ENCODE measurements around the gene HSPA1L.

HSPA1L gene

DNA sequence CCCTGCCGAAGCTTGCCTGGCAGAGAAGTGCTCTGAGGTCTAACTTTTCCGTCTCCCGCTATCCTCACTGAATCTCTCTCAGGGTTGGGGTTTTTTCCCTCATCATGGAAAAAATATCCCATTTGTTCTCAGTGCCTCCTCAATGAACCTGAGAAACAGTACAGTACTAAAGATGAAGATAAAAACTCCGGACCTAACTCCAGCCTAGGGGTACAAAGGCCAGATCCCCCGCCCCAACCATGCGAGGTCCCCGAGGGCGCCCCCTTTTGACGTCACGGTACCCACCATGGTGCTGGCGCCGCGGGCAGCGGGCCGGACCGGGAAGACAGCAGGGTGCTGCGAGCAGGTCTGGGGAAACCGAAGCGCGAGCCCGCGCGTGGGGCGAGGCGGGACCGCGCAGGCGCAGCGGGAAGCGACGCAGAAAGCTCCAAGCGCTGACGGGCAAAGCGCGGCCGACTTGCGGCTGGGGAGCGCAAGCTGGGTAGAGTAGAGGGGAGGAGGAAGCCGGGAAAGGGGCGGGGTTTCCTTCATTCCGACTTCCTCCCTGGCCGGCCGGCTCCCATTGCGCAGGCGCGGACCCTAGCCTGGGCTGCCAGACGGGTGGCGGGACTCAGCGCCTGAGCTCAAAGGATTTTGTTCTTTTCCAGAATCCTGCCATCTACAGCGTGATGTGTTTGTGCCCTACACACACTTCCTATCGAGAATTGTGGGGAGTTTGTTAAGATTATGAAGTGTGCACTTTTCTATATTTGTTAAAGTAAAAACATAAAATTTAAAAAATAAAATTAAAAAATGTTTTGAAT lies 8.4 kb downstream of the HSPA1L start, which contains the start of gene LSM2 (continued):
- TF ChIP-seq ZNF10 (tag by site-specific recombination; IDR thresholded peaks at IDR 0.05) (no peak), ZNF624 (tag by site-specific recombination; IDR thresholded peaks at IDR 0.05) (no peak), ZNF155 (tag by site-specific recombination; IDR thresholded peaks at IDR 0.05) (no peak), ZNF776 (tag by site-specific recombination; IDR thresholded peaks at IDR 0.05; ENCODE audit: borderline replicate concordance) (no peak), ZNF777 (tag by site-specific recombination; IDR thresholded peaks at IDR 0.05; ENCODE audit: borderline replicate concordance) (no peak), ZNF571 (tag by site-specific recombination; IDR thresholded peaks at IDR 0.05) (no peak), ZNF521 (tag by site-specific recombination; IDR thresholded peaks at IDR 0.05) (no peak), ZNF596 (tag by site-specific recombination; IDR thresholded peaks at IDR 0.05) (no peak), ZNF221 (tag by site-specific recombination; IDR thresholded peaks at IDR 0.05; ENCODE audit: borderline replicate concordance) (no peak), FEZF1 (tag by site-specific recombination; IDR thresholded peaks at IDR 0.05) (no peak), ZNF701 (tag by site-specific recombination; IDR thresholded peaks at IDR 0.05) (no peak), ZNF133 (tag by site-specific recombination; IDR thresholded peaks at IDR 0.05) (no peak), KLF9 (tag by site-specific recombination; IDR thresholded peaks at IDR 0.05; ENCODE audit: low read depth) (peak; percentile 39; the same call in 1 of the 2 replicates), ZNF621 (tag by site-specific recombination; IDR thresholded peaks at IDR 0.05) (no peak), ZNF76 (tag by site-specific recombination; IDR thresholded peaks at IDR 0.05; ENCODE audit: borderline replicate concordance, low read depth) (peak; percentile 93), ZNF560 (tag by site-specific recombination; IDR thresholded peaks at IDR 0.05; ENCODE audit: borderline replicate concordance) (no peak), TCF7L2 (IDR thresholded peaks at IDR 0.05; ENCODE audit: borderline replicate concordance, low read depth, low read length) (no peak), ZNF610 (tag by site-specific recombination; IDR thresholded peaks at IDR 0.05; ENCODE audit: borderline replicate concordance) (peak; percentile 57; the same call in 1 of the 2 replicates), RBAK (tag by site-specific recombination; IDR thresholded peaks at IDR 0.05) (no peak), BCL11A (tag by site-specific recombination; IDR thresholded peaks at IDR 0.05; ENCODE audit: low read depth) (no peak)
- TF ChIP-seq, protein P1, sequence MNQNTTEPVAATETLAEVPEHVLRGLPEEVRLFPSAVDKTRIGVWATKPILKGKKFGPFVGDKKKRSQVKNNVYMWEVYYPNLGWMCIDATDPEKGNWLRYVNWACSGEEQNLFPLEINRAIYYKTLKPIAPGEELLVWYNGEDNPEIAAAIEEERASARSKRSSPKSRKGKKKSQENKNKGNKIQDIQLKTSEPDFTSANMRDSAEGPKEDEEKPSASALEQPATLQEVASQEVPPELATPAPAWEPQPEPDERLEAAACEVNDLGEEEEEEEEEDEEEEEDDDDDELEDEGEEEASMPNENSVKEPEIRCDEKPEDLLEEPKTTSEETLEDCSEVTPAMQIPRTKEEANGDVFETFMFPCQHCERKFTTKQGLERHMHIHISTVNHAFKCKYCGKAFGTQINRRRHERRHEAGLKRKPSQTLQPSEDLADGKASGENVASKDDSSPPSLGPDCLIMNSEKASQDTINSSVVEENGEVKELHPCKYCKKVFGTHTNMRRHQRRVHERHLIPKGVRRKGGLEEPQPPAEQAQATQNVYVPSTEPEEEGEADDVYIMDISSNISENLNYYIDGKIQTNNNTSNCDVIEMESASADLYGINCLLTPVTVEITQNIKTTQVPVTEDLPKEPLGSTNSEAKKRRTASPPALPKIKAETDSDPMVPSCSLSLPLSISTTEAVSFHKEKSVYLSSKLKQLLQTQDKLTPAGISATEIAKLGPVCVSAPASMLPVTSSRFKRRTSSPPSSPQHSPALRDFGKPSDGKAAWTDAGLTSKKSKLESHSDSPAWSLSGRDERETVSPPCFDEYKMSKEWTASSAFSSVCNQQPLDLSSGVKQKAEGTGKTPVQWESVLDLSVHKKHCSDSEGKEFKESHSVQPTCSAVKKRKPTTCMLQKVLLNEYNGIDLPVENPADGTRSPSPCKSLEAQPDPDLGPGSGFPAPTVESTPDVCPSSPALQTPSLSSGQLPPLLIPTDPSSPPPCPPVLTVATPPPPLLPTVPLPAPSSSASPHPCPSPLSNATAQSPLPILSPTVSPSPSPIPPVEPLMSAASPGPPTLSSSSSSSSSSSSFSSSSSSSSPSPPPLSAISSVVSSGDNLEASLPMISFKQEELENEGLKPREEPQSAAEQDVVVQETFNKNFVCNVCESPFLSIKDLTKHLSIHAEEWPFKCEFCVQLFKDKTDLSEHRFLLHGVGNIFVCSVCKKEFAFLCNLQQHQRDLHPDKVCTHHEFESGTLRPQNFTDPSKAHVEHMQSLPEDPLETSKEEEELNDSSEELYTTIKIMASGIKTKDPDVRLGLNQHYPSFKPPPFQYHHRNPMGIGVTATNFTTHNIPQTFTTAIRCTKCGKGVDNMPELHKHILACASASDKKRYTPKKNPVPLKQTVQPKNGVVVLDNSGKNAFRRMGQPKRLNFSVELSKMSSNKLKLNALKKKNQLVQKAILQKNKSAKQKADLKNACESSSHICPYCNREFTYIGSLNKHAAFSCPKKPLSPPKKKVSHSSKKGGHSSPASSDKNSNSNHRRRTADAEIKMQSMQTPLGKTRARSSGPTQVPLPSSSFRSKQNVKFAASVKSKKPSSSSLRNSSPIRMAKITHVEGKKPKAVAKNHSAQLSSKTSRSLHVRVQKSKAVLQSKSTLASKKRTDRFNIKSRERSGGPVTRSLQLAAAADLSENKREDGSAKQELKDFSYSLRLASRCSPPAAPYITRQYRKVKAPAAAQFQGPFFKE (tag by site-specific recombination; IDR thresholded peaks at IDR 0.05; ENCODE audit: borderline replicate concordance), result no peak
- TF ChIP-seq, protein P2, sequence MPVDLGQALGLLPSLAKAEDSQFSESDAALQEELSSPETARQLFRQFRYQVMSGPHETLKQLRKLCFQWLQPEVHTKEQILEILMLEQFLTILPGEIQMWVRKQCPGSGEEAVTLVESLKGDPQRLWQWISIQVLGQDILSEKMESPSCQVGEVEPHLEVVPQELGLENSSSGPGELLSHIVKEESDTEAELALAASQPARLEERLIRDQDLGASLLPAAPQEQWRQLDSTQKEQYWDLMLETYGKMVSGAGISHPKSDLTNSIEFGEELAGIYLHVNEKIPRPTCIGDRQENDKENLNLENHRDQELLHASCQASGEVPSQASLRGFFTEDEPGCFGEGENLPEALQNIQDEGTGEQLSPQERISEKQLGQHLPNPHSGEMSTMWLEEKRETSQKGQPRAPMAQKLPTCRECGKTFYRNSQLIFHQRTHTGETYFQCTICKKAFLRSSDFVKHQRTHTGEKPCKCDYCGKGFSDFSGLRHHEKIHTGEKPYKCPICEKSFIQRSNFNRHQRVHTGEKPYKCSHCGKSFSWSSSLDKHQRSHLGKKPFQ (tag by site-specific recombination; IDR thresholded peaks at IDR 0.05), result no peak; the same call in 1 of the 2 replicates
- TF ChIP-seq, protein P3, sequence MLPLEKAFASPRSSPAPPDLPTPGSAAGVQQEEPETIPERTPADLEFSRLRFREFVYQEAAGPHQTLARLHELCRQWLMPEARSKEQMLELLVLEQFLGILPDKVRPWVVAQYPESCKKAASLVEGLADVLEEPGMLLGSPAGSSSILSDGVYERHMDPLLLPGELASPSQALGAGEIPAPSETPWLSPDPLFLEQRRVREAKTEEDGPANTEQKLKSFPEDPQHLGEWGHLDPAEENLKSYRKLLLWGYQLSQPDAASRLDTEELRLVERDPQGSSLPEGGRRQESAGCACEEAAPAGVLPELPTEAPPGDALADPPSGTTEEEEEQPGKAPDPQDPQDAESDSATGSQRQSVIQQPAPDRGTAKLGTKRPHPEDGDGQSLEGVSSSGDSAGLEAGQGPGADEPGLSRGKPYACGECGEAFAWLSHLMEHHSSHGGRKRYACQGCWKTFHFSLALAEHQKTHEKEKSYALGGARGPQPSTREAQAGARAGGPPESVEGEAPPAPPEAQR (tag by site-specific recombination; IDR thresholded peaks at IDR 0.05), result no peak
- TF ChIP-seq, protein P4, sequence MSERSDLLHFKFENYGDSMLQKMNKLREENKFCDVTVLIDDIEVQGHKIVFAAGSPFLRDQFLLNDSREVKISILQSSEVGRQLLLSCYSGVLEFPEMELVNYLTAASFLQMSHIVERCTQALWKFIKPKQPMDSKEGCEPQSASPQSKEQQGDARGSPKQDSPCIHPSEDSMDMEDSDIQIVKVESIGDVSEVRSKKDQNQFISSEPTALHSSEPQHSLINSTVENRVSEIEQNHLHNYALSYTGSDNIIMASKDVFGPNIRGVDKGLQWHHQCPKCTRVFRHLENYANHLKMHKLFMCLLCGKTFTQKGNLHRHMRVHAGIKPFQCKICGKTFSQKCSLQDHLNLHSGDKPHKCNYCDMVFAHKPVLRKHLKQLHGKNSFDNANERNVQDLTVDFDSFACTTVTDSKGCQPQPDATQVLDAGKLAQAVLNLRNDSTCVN (tag by site-specific recombination; optimal IDR thresholded peaks at IDR 0.05), result peak; percentile 99
- TF ChIP-seq, protein P5, sequence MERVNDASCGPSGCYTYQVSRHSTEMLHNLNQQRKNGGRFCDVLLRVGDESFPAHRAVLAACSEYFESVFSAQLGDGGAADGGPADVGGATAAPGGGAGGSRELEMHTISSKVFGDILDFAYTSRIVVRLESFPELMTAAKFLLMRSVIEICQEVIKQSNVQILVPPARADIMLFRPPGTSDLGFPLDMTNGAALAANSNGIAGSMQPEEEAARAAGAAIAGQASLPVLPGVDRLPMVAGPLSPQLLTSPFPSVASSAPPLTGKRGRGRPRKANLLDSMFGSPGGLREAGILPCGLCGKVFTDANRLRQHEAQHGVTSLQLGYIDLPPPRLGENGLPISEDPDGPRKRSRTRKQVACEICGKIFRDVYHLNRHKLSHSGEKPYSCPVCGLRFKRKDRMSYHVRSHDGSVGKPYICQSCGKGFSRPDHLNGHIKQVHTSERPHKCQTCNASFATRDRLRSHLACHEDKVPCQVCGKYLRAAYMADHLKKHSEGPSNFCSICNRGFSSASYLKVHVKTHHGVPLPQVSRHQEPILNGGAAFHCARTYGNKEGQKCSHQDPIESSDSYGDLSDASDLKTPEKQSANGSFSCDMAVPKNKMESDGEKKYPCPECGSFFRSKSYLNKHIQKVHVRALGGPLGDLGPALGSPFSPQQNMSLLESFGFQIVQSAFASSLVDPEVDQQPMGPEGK (tag by site-specific recombination; IDR thresholded peaks at IDR 0.05), result peak; percentile 81
- TF ChIP-seq, protein P6, sequence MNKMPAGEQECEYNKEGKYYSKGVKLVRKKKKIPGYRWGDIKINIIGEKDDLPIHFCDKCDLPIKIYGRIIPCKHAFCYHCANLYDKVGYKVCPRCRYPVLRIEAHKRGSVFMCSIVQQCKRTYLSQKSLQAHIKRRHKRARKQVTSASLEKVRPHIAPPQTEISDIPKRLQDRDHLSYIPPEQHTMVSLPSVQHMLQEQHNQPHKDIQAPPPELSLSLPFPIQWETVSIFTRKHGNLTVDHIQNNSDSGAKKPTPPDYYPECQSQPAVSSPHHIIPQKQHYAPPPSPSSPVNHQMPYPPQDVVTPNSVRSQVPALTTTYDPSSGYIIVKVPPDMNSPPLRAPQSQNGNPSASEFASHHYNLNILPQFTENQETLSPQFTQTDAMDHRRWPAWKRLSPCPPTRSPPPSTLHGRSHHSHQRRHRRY (tag by site-specific recombination; IDR thresholded peaks at IDR 0.05), result no peak

Data from HEK293 (cell line).